ENCODE data around the gene LIPC. TPM values are rescaled to one million over a fixed set of nuclear protein-coding genes. Genes with fewer than 3 reads are reported as not detected.
A peak's percentile ranks its signal among the peaks of the same experiment; 100 is the strongest.

Gene LIPC
- total and polyA plus RNA-seq, 8 donors: 0.11 to 1.0 (median 0.60) TPM

DNA sequence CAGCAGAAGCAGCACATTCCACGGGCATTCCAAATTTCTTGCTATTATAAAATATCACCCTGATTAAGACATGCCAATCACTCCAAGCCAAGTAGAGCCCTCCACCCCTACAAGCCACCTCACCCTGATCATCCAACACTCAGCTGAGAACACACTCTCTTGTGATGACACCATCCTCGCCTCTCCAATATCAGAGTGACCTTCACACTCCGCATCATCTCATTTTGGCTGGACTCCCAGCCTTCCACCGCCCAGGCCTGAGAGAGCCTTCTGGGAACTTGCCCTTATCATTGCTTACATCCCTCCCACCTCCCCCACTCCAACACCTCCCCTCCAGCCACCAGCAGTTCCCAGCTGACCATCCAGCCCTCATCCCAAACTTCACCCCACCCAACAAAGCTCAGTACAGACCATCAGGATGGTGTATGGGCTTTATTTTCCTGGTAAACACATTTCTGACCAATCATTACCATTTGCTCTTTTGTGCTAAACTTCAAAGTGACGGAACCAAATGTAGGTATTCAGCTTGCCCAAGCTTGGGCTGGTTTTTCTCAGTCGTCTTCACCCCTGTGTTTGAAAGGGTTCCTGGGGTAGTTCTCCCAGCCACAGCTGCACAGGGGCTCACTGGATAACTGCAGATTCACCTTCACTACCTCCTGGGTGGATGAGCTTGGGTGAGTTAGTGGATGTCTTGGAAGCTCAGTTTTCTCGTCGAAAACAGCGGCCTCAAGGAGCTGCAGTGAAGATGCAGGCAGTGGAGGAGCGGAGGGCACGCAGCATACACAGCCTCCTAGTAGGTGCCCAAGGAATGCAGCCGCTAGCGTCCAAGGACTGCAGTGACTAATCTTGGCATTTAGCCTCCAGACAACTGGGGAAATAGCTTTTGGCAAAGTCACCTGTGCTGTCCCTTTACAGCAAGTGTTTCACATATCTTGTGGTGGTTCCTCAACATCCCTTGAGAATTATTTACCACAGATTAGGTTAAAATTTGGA, 115.1 kb downstream of the LIPC start:
- intact Hi-C loops (cut with DNase I): no loop called here

DNA sequence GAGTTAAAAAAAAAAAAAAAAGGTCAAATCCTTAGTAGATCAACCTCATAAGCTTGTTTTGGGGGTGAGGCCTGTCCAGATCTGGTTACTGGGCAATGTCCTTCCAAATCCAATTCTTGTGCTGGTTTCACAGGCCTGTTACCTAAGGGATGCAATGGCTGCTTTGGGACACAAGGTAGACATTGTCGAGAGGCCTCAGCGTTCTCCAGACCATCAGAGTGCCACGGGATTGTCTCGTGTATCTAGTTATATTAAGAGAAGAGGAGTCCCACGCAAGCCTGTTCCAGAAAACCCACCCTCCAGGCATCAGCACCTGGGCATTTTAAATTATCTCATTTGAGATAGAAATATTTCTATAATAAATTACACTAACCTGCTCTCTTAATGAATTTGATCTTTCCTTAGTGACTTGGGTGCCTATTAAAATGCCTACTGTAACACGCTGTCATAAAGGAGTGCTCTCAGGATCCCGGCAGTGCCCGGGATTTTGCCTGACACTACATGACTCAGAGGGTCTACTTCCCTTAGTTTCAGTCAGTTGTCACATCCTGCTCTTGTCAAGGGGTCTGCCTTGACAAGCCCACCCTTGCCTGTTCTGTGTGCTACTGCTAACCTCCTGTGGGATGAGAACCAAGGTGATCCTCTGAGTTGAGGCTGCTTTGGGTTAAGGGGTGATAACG, 116.0 kb downstream of the LIPC start:
- Histone ChIP-seq H3K36me3 (no peaks in the 10 kb centered on the region), H3K27ac (no peak overlapping the region)

More for the DNA sequence above, 115.1 kb downstream of the LIPC start:
- ATAC-seq: peak; percentile 64
- Histone ChIP-seq H3K4me1 (peaks cover 0 to 9% of the 10 kb centered on the region in 2 donors), H3K9me3 (no peaks in the 10 kb centered on the region), H3K27ac (no peak overlapping the region), H3K36me3 (no peaks in the 10 kb centered on the region), H3K27me3 (no peaks in the 10 kb centered on the region), H3K4me3 (no peak overlapping the region)
- no peak for TF ChIP-seq CTCF (IDR thresholded peaks at IDR 0.05)
- DNase-seq: peak in 3 of 4 donors; percentile 26 to 49 (median 48)

DNA sequence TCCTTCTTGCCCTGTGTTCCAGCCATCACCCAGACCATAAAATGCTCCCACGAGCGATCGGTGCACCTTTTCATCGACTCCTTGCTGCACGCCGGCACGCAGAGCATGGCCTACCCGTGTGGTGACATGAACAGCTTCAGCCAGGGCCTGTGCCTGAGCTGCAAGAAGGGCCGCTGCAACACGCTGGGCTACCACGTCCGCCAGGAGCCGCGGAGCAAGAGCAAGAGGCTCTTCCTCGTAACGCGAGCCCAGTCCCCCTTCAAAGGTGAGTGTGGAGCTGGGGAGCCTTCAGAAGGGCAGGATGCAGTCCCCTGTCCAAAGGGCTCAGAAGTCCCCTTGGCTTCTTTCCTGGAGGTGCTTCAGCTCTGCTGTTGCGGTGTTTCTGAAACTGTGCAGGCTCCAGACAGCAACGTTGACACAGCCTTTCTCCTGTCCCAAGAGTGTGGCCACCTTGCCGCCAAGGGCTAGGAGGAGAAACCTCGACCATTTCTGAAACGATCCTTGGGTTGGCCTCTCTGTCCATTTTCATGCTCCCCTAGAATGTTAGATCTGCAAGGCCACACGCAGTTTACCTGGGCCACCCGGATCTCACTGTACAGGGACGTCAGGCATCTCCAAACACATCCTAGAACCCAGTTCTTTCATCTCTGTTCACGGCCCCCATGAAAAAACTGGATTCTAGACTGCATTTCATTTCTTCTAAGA, 116.7 kb downstream of the LIPC start:
- Histone ChIP-seq H3K36me3 (no peaks in the 10 kb centered on the region), H3K27me3 (no peaks in the 10 kb centered on the region), H3K4me1 (peaks cover 0 to 15% of the 10 kb centered on the region in 2 donors), H3K4me3 (no peak overlapping the region), H3K27ac (no peak overlapping the region), H3K9me3 (no peaks in the 10 kb centered on the region)
- DNase-seq (no peak), ATAC-seq (no peak)
- intact Hi-C loops (cut with DNase I): no loop called here
- no peak for TF ChIP-seq CTCF (IDR thresholded peaks at IDR 0.05)

More for the DNA sequence above, 116.0 kb downstream of the LIPC start:
- ATAC-seq (no peak), DNase-seq (no peak)
- Histone ChIP-seq H3K9me3 (no peaks in the 10 kb centered on the region), H3K4me3 (no peak overlapping the region), H3K27me3 (no peaks in the 10 kb centered on the region), H3K4me1 (peaks cover 0 to 15% of the 10 kb centered on the region in 2 donors)
- intact Hi-C loops (cut with DNase I): no loop called here
- TF ChIP-seq CTCF (IDR thresholded peaks at IDR 0.05): no peak

- no peak for TF ChIP-seq CTCF (IDR thresholded peaks at IDR 0.05)
- H3K27me3 ChIP-seq: no peaks in the 10 kb centered on the region
- ATAC-seq (no peak), DNase-seq (no peak)
- H3K36me3 ChIP-seq: no peaks in the 10 kb centered on the region
- H3K4me3 ChIP-seq: no peak overlapping the region
- intact Hi-C loops (cut with DNase I): no loop called here
- no peak overlapping the region for H3K27ac ChIP-seq
- H3K4me1 ChIP-seq: peaks cover 0 to 15% of the 10 kb centered on the region in 2 donors
- H3K9me3 ChIP-seq: no peaks in the 10 kb centered on the region
Observed at GRCh38 chr15:58549013-58549784, 117.4 kb downstream of the LIPC start.

All from left lung (tissue), 10 donors.